ENCODE results near the gene PTPRM.

DNA sequence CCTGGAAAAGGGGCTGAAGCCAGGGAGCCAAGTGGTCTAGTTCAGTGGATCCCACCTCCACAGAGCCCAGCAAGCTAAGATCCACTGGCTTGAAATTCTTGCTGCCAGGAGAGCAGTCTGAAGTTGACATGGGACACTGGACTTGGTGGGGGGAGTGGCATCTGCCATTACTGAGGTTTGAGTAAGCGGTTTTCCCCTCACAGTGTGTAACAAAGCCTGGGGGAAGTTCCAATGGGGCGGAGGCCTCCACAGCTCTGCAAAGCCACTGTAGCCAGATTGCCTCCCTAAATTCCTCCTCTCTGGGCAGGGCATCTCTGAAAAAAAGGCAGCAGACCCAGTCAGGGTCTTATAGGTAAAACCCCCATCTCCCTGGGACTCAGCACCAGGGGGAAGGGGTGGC, 144.4 kb downstream of the PTPRM start:
- TF ChIP-seq, protein P1, sequence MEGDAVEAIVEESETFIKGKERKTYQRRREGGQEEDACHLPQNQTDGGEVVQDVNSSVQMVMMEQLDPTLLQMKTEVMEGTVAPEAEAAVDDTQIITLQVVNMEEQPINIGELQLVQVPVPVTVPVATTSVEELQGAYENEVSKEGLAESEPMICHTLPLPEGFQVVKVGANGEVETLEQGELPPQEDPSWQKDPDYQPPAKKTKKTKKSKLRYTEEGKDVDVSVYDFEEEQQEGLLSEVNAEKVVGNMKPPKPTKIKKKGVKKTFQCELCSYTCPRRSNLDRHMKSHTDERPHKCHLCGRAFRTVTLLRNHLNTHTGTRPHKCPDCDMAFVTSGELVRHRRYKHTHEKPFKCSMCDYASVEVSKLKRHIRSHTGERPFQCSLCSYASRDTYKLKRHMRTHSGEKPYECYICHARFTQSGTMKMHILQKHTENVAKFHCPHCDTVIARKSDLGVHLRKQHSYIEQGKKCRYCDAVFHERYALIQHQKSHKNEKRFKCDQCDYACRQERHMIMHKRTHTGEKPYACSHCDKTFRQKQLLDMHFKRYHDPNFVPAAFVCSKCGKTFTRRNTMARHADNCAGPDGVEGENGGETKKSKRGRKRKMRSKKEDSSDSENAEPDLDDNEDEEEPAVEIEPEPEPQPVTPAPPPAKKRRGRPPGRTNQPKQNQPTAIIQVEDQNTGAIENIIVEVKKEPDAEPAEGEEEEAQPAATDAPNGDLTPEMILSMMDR (IDR thresholded peaks at IDR 0.05 in 2 of 3, conservative IDR thresholded peaks at IDR 0.05 in 1 of 3; ENCODE audit: borderline replicate concordance in 1 of 3, insufficient read depth in 1 of 3, low read depth in 2 of 3, low read length in 2 of 3) = no peak
- no peak for TF ChIP-seq EZH2 (IDR thresholded peaks at IDR 0.05)
- TF ChIP-seq POLR2A (IDR thresholded peaks at IDR 0.05; ENCODE audit: borderline replicate concordance, extremely low read depth, insufficient read depth, insufficient read length) = no peak

Measured in HCT116 (cell line).